Embryonic facial prominence (tissue), 1 donor: Measurements from ENCODE around the gene PRXL2C.

Source experiments
- DNase-seq: peaks from one replicate; pipeline ENCODE4 v3.0.0-alpha.2; 2016; ENCODE audit errors: extremely low spot score

PRXL2C gene

GRCh38 chr9:96612105-96612965, 42.8 kb downstream of the PRXL2C start:
- no peak for DNase-seq

GRCh38 chr9:96611302-96611701, 43.8 kb downstream of the PRXL2C start:
- no peak for DNase-seq

DNA sequence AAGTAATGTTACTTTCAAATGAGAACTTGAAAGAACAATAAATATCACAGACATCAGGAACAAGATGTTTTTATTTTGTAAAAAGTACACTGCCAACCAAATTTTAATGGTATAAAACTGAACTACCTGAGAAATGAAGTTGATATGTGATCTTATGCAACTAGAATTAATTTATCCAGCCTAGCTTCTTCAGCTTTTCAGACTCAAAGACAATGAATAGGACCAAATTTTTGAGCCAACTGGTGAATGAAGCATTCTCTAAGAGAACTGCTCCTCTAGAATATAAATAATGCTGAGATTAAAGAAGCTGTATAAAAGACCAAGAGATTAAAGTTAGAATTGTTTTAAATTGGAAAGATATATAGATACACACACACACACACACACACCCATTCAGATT, 45.4 kb downstream of the PRXL2C start:
- no peak for DNase-seq

DNA sequence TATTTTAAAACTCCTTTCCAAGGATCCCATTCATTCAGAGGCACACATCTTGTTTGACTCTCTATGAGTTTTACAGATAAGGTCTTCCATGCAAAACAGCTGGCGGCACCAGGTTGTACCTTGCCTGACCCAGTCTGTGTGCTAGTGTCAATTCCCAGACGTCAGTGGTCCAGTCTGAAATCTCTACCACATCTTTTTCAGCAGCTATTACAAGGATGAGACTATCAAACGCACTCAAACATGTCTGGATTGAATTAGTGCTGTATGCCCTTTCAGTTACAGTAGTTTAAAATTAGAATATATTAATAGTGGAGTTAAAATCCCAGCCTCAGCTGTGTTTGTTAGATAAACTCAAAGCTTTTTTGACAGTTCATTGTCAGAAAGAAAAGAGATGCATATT, 47.1 kb downstream of the PRXL2C start:
- no peak for DNase-seq

DNA sequence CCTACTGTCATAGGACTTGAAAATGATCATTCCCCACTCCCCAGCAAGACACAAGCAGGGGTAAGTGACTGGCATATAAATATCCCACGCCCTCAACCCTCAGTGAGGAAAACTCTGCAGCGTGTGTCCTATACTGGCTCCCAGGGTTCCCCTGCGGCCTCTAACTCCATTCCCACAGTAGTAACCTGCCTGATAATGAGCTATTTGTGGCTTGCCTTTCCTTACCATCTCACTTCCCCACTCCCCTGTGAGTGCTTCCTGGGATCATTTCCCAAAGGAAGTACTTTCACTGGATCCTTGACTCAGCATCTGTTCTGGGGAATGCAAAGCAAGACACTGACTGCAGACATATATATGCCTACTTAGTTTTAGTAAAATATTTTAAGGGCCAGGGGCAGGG, 49.8 kb downstream of the PRXL2C start:
- no peak for DNase-seq

DNA sequence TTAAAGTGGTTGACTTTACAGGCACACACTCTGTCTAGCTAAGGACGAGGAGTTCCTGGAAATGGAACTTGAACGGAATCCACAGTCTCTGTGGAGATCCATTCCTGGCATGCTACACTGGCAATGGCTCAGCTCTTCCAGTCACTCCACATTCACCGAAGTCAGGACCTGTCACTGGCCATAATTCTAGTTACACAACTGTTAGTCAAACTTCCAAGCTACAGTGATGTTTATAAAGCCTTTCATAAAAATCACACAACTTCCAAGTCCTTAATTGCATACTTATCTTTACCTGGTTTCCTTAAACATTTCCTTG, 51.2 kb downstream of the PRXL2C start:
- no peak for DNase-seq

GRCh38 chr9:96603305-96604003, 51.7 kb downstream of the PRXL2C start:
- DNase-seq, result no peak

DNA sequence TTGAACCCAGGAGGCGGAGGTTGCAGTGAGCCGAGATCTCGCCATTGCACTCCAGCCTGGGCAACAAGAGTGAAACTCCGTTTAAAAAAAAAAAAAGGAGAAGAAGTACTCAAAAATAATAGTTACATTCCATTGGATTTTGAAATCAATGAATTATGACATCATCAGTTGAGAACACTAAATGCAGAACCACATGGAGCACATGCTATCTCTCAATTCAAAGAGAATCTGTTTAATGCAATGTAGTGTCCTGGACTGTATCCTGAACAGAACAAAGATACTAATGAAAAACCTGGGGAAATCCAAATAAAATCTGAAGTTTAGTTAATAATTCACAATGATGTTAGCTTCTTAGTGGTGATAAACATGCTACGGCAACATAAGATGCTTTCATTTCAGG, 55.8 kb downstream of the PRXL2C start:
- DNase-seq, result no peak

GRCh38 chr9:96596601-96597111, 58.5 kb downstream of the PRXL2C start:
- no peak for DNase-seq
